WTC11 (cell line): ENCODE measurements around the gene AHRR. TPM values are rescaled to one million over a fixed set of nuclear protein-coding genes. Genes with fewer than 3 reads are reported as not detected.

Experiments used
- ATAC-seq: fragments of 200-7000 bp; cut with Tn5 transposase; 2 replicates; pipeline ENCODE4 v1.10.0; 2021; ENCODE audit warnings: mild to moderate bottlenecking, moderate library complexity
- CTCF ChIA-PET: fragments of 300-600 bp; sonication (Branson Sonifier 250); formaldehyde crosslinking; loops from one replicate; lab custom pipeline; 2021; ENCODE audit warnings: antibody characterized with exemption; lab: Charles Lee
- POLR2A ChIA-PET: fragments of 350-600 bp; sonication (Branson Sonifier 250); formaldehyde crosslinking; loops from one replicate; lab custom pipeline; 2021; ENCODE audit warnings: antibody characterized with exemption; lab: Charles Lee
- DNase-seq: peaks from one replicate; pipeline ENCODE4 v3.0.0; 2021; ENCODE audit warnings: low spot score
- H3K27ac Mint-ChIP-seq: 2 replicates; pipeline ENCODE4 v1.8.0; 2021; ENCODE audit warnings: mixed read lengths
- H3K27me3 Mint-ChIP-seq: 2 replicates; pipeline ENCODE4 v1.8.0; 2021; ENCODE audit warnings: low read depth, mild to moderate bottlenecking, moderate library complexity, mixed read lengths
- H3K36me3 Mint-ChIP-seq: 2 replicates; pipeline ENCODE4 v1.8.0; 2021; ENCODE audit warnings: mixed read lengths
- H3K4me1 Mint-ChIP-seq: 2 replicates; pipeline ENCODE4 v1.8.0; 2022; ENCODE audit warnings: mixed read lengths
- H3K4me3 Mint-ChIP-seq: 2 replicates; pipeline ENCODE4 v1.8.0; 2021; ENCODE audit warnings: mild to moderate bottlenecking, moderate library complexity, mixed read lengths
- H3K9me3 Mint-ChIP-seq: 2 replicates; pipeline ENCODE4 v1.8.0; 2021; ENCODE audit warnings: mixed read lengths
- AFF4 ChIP-seq: sonication (generic); formaldehyde crosslinking; IDR thresholded peaks from 2 replicates; pipeline ENCODE4 v1.8.1; 2023; ENCODE audit warnings: mild to moderate bottlenecking, missing genetic modification reagents, borderline replicate concordance
- ATF1 ChIP-seq: sonication (generic); formaldehyde crosslinking; IDR thresholded peaks from 2 replicates; pipeline ENCODE4 v1.8.1; 2023; ENCODE audit warnings: mild to moderate bottlenecking, moderate library complexity, missing genetic modification reagents
- CREB1 ChIP-seq: sonication (generic); formaldehyde crosslinking; IDR thresholded peaks from 2 replicates; pipeline ENCODE4 v1.8.0; 2023; ENCODE audit warnings: mild to moderate bottlenecking, missing genetic modification reagents
- ESRRA ChIP-seq: sonication (generic); formaldehyde crosslinking; IDR thresholded peaks from 2 replicates; pipeline ENCODE4 v1.8.1; 2022; ENCODE audit warnings: mild to moderate bottlenecking, missing genetic modification reagents, borderline replicate concordance
- GABPB1 ChIP-seq: sonication (generic); formaldehyde crosslinking; IDR thresholded peaks from 2 replicates; pipeline ENCODE4 v1.8.1; 2023; ENCODE audit warnings: mild to moderate bottlenecking, missing genetic modification reagents
- GRHL2 ChIP-seq: fragments of 250-450 bp; sonication (Bioruptor Pico); IDR thresholded peaks from 2 replicates; pipeline ENCODE4 v1.8.0; 2022; ENCODE audit warnings: mild to moderate bottlenecking, moderate library complexity; ENCODE audit not compliant: insufficient replicate concordance, severe bottlenecking
- GTF2I ChIP-seq: fragments of 250-450 bp; sonication (Bioruptor Pico); conservative IDR thresholded peaks from 2 replicates; pipeline ENCODE4 v1.4.0; 2021; ENCODE audit warnings: mild to moderate bottlenecking
- HMGA2 ChIP-seq: fragments of 250-450 bp; sonication (Bioruptor Pico); IDR thresholded peaks from 2 replicates; pipeline ENCODE4 v1.4.0; 2021; ENCODE audit warnings: mild to moderate bottlenecking, moderate library complexity
- HMGXB4 ChIP-seq: sonication (generic); formaldehyde crosslinking; IDR thresholded peaks from 2 replicates; pipeline ENCODE4 v1.8.1; 2023; ENCODE audit warnings: mild to moderate bottlenecking, moderate library complexity, missing genetic modification reagents
- IRF1 ChIP-seq: sonication (generic); formaldehyde crosslinking; IDR thresholded peaks from 2 replicates; pipeline ENCODE4 v1.8.0; 2023; ENCODE audit warnings: missing genetic modification reagents
- PREB ChIP-seq: sonication (generic); formaldehyde crosslinking; IDR thresholded peaks from 2 replicates; pipeline ENCODE4 v1.8.1; 2022; ENCODE audit warnings: mild to moderate bottlenecking, missing genetic modification reagents, moderate library complexity, borderline replicate concordance
- SOX15 ChIP-seq: fragments of 250-450 bp; sonication (Bioruptor Pico); IDR thresholded peaks from 2 replicates; pipeline ENCODE4 v1.9.0; 2021; ENCODE audit warnings: mild to moderate bottlenecking
- SP1 ChIP-seq: sonication (generic); formaldehyde crosslinking; conservative IDR thresholded peaks from 2 replicates; pipeline ENCODE4 v1.8.1; 2022; ENCODE audit warnings: missing genetic modification reagents
- ZBTB21 ChIP-seq: sonication (generic); formaldehyde crosslinking; IDR thresholded peaks from 2 replicates; pipeline ENCODE4 v1.8.1; 2023; ENCODE audit warnings: mild to moderate bottlenecking, missing genetic modification reagents, borderline replicate concordance
- ZNF121 ChIP-seq: sonication (generic); formaldehyde crosslinking; IDR thresholded peaks from 2 replicates; pipeline ENCODE4 v1.8.0; 2023; ENCODE audit warnings: missing genetic modification reagents
- ZNF416 ChIP-seq: fragments of 250-450 bp; sonication (Bioruptor Pico); IDR thresholded peaks from 2 replicates; pipeline ENCODE4 v1.9.0; 2021; ENCODE audit warnings: mild to moderate bottlenecking, inconsistent platforms
- total RNA-seq: library from RNA; stranded (reverse); gene quantifications from 3 replicates; pipeline ENCODE4 v1.2.3, GENCODE V29; 2021
- TF ChIP-seq, protein P1 (sequence below): fragments of 250-450 bp; sonication (Bioruptor Pico); conservative IDR thresholded peaks from 2 replicates; pipeline ENCODE4 v1.9.0; 2021; ENCODE audit warnings: mild to moderate bottlenecking
- TF ChIP-seq, protein P2 (sequence below): sonication (generic); formaldehyde crosslinking; IDR thresholded peaks from 2 replicates; pipeline ENCODE4 v1.8.0; 2022; ENCODE audit warnings: missing genetic modification reagents

Gene AHRR
- total RNA-seq, 1 experiment from 2014 or later, result 4.5 TPM

- TF ChIP-seq AFF4 (CRISPR knock-in tag) (no peak), ATF1 (CRISPR knock-in tag) (no peak), GABPB1 (CRISPR knock-in tag) (no peak), PREB (no peak), IRF1 (CRISPR knock-in tag) (0 out of 2 replicates have a peak, but pooled peaks have one; percentile 27)
- TF ChIP-seq, protein P1, sequence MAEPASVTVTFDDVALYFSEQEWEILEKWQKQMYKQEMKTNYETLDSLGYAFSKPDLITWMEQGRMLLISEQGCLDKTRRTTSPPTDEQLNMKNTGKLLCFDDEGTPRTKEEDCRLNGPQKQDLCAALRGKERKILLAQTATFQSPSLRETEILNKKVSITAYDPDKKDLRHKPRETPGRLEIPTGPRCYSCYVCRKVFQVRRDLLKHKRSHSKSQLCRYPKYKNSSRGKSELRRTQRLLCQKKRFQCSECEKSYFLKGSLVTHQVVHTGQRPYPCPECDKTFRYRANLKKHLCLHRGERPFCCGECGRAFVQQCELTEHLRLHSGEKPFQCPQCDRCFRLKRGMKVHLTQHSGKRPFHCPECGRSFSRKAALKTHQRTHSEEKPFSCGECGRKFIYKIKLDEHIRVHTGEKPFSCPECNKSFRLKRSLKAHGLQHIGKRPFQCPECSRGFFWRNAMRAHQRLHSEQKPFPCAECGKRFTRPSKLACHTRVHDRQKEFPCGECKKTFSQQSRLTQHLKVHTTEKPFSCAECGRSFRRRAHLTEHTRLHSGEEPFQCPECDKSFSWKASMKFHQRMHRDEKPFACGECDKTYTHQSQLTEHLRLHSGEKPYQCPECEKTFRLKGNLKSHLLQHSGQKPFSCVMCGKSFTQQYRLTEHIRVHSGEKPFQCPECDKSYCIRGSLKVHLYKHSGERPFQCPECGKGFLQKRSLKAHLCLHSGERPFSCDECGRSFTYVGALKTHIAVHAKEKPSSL (CRISPR knock-in tag), result no peak
- TF ChIP-seq, all 79 proteins: peak for 1
- ChIA-PET POLR2A (no interaction called here), CTCF (interaction anchor here (1.0 to 1.8 kb wide), 3 partner anchors 94 to 252 kb away, joined by 3 to 5 read pairs (median 3); no protein-coding TSS in a partner anchor)
- Mint-ChIP-seq H3K9me3 (no peaks in the 10 kb centered on the region), H3K27ac (no peak overlapping the region), H3K36me3 (no peaks in the 10 kb centered on the region), H3K4me1 (peaks cover 16% of the 10 kb centered on the region), H3K4me3 (no peak overlapping the region), H3K27me3 (peaks cover 5% of the 10 kb centered on the region)
- no peak for DNase-seq
- ATAC-seq, result no peak
Observed at GRCh38 chr5:440401-441201, 119.1 kb downstream of the AHRR start.

DNA sequence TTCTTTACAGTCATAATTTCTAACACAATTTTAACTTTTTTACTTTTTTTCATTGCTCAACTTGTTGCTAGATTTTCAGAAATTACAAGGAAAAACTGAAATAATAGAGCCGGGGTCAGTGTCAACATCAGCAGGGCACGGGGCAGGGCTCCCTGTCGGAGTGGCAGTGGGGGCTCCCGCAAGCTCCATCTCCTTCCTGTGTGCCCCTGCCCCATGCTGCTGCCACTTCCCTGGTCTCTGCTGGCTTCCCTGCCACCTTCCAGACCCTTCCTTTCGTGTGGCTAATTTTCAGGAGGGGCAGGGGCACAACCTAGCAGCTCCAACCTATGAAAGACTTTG lies 120.5 kb downstream of the AHRR start:
- DNase-seq (peak; percentile 10), ATAC-seq (no peak)
- ChIA-PET CTCF (interaction anchor here (1.0 kb wide), 1 partner anchor 105 kb away, joined by 3 read pairs; no protein-coding TSS in a partner anchor), POLR2A (no interaction called here)
- no peaks in the 10 kb centered on the region for H3K9me3 Mint-ChIP-seq
- H3K27me3 Mint-ChIP-seq, result peaks cover 5% of the 10 kb centered on the region
- peaks cover 7% of the 10 kb centered on the region for H3K36me3 Mint-ChIP-seq
- H3K27ac Mint-ChIP-seq, result no peak overlapping the region
- H3K4me1 Mint-ChIP-seq, result peaks cover 16% of the 10 kb centered on the region
- peak overlapping the region; percentile 100 for H3K4me3 Mint-ChIP-seq
- no peak for TF ChIP-seq PREB
- TF ChIP-seq GTF2I (CRISPR knock-in tag), result no peak
- TF ChIP-seq CREB1, result no peak
- TF ChIP-seq SOX15, result no peak
- TF ChIP-seq ZNF121 (CRISPR knock-in tag), result no peak
- no peak for TF ChIP-seq SP1
- TF ChIP-seq GRHL2, result no peak
- TF ChIP-seq ZNF416 (CRISPR knock-in tag), result no peak
- no peak for TF ChIP-seq ATF1 (CRISPR knock-in tag)
- TF ChIP-seq HMGXB4 (CRISPR knock-in tag), result no peak
- TF ChIP-seq HMGA2 (CRISPR knock-in tag), result no peak
- TF ChIP-seq, protein P2, sequence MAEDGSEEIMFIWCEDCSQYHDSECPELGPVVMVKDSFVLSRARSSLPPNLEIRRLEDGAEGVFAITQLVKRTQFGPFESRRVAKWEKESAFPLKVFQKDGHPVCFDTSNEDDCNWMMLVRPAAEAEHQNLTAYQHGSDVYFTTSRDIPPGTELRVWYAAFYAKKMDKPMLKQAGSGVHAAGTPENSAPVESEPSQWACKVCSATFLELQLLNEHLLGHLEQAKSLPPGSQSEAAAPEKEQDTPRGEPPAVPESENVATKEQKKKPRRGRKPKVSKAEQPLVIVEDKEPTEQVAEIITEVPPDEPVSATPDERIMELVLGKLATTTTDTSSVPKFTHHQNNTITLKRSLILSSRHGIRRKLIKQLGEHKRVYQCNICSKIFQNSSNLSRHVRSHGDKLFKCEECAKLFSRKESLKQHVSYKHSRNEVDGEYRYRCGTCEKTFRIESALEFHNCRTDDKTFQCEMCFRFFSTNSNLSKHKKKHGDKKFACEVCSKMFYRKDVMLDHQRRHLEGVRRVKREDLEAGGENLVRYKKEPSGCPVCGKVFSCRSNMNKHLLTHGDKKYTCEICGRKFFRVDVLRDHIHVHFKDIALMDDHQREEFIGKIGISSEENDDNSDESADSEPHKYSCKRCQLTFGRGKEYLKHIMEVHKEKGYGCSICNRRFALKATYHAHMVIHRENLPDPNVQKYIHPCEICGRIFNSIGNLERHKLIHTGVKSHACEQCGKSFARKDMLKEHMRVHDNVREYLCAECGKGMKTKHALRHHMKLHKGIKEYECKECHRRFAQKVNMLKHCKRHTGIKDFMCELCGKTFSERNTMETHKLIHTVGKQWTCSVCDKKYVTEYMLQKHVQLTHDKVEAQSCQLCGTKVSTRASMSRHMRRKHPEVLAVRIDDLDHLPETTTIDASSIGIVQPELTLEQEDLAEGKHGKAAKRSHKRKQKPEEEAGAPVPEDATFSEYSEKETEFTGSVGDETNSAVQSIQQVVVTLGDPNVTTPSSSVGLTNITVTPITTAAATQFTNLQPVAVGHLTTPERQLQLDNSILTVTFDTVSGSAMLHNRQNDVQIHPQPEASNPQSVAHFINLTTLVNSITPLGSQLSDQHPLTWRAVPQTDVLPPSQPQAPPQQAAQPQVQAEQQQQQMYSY (CRISPR knock-in tag), result no peak
- TF ChIP-seq ESRRA (CRISPR knock-in tag), result no peak
- no peak for TF ChIP-seq ZBTB21 (CRISPR knock-in tag)
